D341Med (cell line): ENCODE data around the gene RAI1.

Experiments
- DNase-seq: peaks from one replicate; pipeline ENCODE4 v3.0.0; 2012; ENCODE audit warnings: low spot score

RAI1 gene

GRCh38 chr17:17834974-17835373, 153.7 kb downstream of the RAI1 start:
- no peak for DNase-seq

- no peak for DNase-seq
These were observed 154.4 kb downstream of the RAI1 start for GRCh38 chr17:17835415-17836249.

GRCh38 chr17:17836250-17836817, 155.1 kb downstream of the RAI1 start:
- peak; percentile 88 for DNase-seq

DNA sequence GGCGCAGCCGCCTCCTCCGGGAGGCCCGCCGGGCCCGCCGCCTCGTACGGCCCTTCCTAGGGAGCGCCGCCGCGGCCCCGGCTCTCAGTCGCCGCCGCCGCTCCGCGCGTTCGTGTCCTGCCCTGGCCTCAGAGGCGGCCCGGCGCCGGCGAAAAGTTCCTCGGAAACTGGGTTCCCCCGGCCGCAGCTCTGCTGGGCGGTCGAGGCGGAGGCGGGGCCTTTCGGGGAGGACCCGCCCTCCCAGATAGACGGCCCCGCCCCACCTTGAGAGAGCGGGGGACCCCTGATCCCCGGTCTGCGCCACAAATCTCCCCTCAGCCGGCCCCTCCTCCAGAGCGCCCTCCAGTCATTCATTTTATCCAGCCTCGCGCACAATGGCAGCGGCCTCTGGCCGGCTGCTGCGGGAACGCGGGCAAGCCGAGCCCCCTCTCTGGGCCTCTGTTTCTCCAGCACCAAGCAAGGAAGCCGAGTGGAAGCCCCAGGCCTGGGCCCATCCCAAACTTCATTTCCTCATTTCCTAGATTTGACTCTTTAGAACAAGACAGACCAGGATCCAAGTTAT, 155.6 kb downstream of the RAI1 start, which contains the start of gene SREBF1:
TSS of gene SREBF1 (minus strand) at position 169 of the 562 bp plus-strand sequence. CDS start 169 bp downstream, outside the sequence.
- DNase-seq, result peak; percentile 74

DNA sequence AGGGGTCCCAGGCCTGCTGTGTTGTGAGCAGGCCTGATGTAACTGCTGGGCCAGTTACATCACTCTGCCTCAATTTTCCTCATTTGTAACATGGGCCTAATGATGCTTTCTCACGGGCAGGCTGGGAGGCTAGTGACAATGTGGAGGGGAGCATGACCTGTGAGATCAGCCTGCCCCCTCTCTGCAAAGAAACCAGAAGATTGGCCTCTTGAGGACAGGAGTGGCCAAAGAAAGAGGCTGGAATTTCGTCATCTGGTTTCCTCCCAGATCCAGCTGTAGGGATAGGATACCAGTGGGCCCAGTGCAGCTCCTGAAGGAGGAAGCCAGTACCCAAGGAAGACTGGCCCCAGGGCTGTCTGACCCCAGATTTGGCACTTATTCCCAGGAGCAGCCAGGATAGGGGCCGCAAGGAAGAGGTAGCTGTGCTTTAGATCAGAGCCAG, 156.1 kb downstream of the RAI1 start:
- DNase-seq, result no peak

DNA sequence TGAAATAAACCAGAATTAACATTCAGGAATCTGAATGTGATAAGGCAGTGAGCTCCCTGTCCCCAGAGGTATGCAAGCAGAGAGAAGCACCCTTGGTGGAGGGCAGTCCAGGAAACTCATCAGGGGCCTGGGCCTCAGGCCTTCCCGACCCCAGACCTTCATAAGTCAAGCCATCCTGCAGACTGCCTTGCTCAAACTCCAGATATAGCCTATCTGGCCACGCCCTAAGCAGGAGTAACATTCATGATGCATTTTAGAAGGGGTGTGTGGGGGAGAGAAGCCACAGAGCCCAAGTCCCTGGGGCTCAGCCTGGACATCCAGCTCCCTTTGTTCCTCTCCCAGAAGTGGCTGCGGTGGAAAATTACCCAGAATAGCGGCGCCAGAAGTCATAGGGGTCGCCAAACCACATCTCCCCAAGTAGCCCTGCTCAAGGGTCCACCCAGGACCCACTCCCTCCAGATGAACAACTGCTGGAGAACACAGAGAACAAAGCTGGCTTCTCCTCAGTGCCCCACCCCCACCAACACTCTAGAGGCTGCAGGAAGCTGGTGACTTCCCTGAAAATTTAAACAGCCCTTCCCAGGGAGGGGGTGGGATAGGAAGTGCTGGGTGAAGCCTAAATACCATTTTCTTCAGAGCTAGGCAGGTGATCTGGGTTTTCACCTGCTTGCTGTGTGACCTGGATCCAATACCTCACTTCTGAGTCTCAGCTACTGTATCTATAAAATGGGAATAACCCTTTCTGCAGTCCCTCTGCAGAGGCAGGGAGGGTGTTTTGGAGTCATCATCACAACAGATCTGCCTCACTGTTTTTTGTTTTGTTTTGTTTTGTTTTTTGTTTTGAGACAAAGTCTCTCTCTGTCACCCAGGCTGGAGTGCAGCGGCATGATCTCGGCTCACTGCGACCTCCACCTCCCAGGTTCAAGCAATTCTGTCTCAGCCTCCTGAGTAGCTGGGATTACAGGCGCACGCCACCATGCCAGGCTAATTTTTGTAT, 157.0 kb downstream of the RAI1 start:
- no peak for DNase-seq

GRCh38 chr17:17839791-17840707, 158.8 kb downstream of the RAI1 start:
- DNase-seq, result peak; percentile 90

DNA sequence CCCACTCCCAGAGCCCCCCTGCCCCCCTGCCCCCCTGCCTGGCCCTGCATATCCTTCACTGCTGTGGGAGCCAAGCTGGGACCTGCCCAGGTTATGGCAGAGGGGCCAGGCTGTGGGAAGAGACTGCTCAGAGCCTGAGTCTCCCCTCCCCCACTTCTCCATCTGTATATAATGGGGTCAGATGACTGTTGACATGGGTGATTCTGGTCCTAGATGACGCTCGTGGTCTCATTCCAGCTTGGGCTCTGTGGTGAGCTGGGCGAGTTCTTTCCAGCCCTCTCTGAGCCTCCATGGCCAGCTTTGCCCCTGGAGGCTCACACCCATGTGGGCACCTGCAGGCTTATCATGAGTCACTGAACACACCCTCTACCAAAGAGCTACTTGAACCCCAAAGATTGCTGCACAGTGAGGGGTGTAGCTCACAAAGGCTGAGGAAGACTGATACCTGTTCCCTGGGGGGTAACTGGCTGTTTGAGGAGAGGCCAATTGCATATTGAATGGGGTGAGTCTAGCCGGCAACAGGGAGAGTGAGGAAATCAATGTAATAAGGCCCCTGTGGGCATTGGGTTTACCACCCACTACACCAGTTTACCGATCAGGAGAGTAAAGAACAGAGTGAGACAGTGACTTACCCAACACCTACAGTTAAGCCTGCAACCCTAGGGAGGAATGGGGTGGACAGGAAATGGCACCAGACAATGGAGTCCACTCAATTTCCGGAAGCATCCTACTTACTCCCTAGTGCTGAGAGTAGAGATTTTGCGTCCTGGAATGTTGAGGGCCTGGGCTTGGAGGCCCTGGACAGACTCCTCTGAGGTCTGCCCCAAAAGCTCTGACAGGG, 159.7 kb downstream of the RAI1 start:
- no peak for DNase-seq

GRCh38 chr17:17841601-17842025, 160.4 kb downstream of the RAI1 start:
- no peak for DNase-seq

GRCh38 chr17:17842111-17842876, 161.0 kb downstream of the RAI1 start:
- DNase-seq, result no peak

DNA sequence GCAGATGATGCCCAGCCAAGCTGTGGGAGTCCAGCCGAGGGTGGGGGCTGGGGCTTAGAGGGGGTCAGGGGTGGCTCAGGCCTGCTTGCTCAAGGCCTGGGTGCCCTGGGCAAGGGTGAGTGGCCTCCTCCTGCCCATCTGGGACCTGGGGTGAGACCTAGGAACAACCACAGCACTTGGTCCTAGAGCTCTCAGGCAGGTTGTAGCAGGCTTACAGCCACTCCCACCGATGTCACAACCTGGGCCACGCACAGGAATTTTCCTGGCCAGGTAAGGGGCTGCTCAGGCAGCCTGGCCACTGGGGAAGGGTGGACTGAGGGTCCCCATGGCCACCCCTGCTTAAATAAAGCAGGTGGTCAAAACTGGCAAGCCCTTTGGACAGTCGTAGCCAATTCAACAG, 161.8 kb downstream of the RAI1 start:
- no peak for DNase-seq

- no peak for DNase-seq
These were observed 162.8 kb downstream of the RAI1 start for GRCh38 chr17:17844079-17844478.

DNA sequence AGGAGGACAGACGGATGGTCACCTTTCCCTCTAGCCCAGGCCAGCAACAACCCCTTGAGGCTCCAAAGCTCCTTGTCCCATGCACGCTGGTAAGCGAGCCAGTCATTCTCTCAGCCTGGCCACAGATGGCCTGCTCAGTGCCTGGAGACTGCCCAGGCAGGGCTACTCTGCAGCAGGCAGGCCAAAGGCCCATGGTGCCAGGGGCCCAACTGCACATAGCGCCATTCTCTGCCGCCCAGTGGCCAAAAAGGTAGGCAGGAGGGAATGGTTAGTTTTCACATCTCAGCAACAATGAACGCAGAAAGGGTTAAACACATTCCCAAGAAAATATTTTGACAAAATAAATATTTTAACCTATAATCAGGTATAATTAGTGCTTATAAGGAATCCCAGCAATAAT, 163.2 kb downstream of the RAI1 start:
- no peak for DNase-seq

- DNase-seq, result no peak
These were observed 164.0 kb downstream of the RAI1 start for GRCh38 chr17:17845046-17845775.

DNA sequence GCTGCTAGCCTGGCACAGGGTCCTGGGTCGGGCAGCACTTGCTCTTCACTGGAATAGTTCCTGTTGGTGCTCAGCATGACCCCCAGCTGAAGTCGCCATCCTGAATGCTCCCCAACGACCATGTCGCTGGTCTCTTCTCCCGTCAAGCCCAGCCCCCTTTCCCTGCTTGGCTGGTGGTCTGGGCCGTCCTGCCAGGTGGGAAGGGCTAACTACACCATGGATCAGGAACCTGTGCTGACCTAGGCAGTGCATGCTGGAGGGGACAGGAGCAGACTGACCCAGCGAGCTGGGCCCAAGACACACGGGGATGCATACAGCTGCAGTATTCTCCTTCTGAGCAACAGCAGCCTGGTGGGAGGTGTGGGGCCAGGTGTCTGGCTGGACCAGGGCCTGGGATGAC, 164.7 kb downstream of the RAI1 start:
- no peak for DNase-seq

DNA sequence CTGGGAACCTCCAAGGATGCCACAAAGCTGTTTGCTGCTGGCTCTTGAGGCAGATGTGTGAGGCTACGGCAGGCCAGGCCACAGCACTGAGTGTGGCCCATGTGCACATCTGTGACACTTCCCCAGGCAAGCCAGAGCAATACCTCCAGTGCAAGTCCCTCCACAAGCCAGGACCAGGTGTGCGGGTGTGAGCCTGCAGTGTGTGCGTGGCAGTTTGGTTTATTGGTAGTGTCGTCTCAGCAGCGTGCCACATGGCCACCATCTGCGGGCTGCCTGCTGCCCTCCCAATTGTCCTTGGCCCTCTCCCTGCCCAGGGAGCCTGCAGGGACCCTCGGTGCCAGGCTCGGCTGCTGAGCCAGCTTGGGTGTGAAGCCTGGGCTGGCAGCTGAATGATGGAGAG, 165.4 kb downstream of the RAI1 start:
- DNase-seq, result no peak

DNA sequence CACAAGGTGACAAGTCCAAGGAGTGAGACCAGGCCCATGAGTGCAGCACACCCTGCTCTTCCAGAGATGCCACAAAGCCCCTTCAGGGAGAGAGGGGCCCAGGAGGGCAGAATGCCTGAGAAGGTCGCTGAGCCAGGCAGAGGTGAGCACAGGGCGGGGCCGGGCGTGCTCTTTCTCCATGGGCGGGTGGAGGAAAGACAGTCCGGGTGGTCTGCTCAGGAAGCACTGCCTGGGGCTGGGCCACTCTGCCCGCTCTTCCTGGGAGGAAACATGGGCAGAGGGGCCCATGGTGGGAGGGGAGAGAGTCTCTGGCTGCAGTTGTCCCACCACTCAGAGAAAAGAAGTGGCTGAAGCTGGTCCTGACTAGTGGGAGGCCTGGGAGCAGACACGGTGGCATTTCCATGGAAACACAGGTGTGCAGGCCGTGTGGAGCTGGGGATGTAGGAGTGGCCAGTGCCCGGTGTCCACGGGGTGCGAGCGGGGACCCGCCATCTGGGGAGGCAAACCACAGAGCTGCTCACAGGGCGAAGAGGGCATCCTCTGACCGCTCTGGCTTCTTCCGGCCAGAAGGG, 165.9 kb downstream of the RAI1 start:
- no peak for DNase-seq

DNA sequence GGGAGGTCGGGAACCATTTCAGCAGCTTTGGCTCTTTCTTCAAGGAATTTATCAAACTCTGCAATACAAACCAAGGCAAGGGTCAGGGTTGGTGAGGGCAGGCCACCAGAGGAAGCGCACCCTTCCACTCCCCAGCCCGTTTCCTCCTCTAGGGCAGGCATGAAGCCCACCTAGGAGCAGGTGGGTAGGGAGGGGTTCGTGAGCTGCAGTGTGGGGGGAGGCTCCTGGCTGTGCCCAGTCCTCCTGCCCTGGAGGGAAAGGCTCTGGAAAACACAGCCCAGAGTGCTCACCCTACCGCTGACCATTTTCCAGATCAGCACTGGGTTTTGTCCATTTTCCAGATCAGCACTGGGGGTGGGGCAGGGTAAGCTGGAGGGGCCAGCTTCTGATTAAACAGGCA, 166.5 kb downstream of the RAI1 start:
- DNase-seq, result no peak
